ENCODE results near the gene RELN.

- TF ChIP-seq CTCF (IDR thresholded peaks at IDR 0.05) (no peak), EZH2 (IDR thresholded peaks at IDR 0.05; ENCODE audit: borderline replicate concordance, insufficient read depth, low read depth, low read length, poor library complexity, severe bottlenecking) (no peak)
Measured at GRCh38 chr7:103690242-103690974, 299.1 kb downstream of the RELN start.

All from B cell (primary cell).